PC-3 (cell line): ENCODE results near the gene NOC4L. TPM values are rescaled to one million over a fixed set of nuclear protein-coding genes. Genes with fewer than 3 reads are reported as not detected.
"Not testable (repeated sequence)": the region's sequence is repeated elsewhere in the genome, so short reads cannot be mapped to it uniquely, and the experiment has no call there.

ENCODE experiments used
- ATAC-seq: fragments of 200-7000 bp; cut with Tn5 transposase; 2 replicates; pipeline ENCODE4 v1.9.1; 2020; ENCODE audit warnings: mild to moderate bottlenecking, moderate library complexity
- BruUV-seq: library from RNA; stranded (reverse); fragments of 400-500 nt; replicated peaks from 2 replicates; lab custom pipeline; 2021; lab: Mats Ljungman, UMichigan
- CTCF ChIA-PET: fragments of 300-600 bp; sonication (Branson Sonifier 250); formaldehyde crosslinking; loops from one replicate; lab custom pipeline; 2022; ENCODE audit warnings: antibody characterized with exemption; lab: Charles Lee
- POLR2A ChIA-PET: fragments of 300-600 bp; sonication (Branson Sonifier 250); formaldehyde crosslinking; loops from one replicate; lab custom pipeline; 2022; ENCODE audit warnings: antibody characterized with exemption; ENCODE audit not compliant: unreplicated experiment; lab: Charles Lee
- DNase-seq: peaks from one replicate; pipeline ENCODE4 v3.0.0-alpha.2; 2015
- H2AFZ ChIP-seq: fragments of 300-600 bp; sonication (generic); 2 replicates; pipeline ENCODE4 v1.6.0; 2016; ENCODE audit warnings: antibody characterized with exemption, low read length
- H3F3A ChIP-seq: fragments of 300-600 bp; sonication (generic); one replicate; pipeline ENCODE4 v1.6.0; 2017; ENCODE audit warnings: antibody characterized with exemption, low read length, control low read depth, mild to moderate bottlenecking; ENCODE audit not compliant: unreplicated experiment
- H3K27ac ChIP-seq: fragments of 300-600 bp; sonication (generic); 2 replicates; pipeline ENCODE4 v1.5.1; 2016; ENCODE audit warnings: mild to moderate bottlenecking, low read length
- H3K27me3 ChIP-seq: fragments of 300-600 bp; sonication (generic); 2 replicates; pipeline ENCODE4 v1.6.1; 2016; ENCODE audit warnings: low read length, mixed read lengths
- H3K36me3 ChIP-seq: fragments of 300-600 bp; sonication (generic); 2 replicates; pipeline ENCODE4 v1.6.1; 2016; ENCODE audit warnings: low read depth, mixed run types, low read length, mixed read lengths
- H3K4me1 ChIP-seq: fragments of 300-600 bp; sonication (generic); 2 replicates; pipeline ENCODE4 v1.5.1; 2016; ENCODE audit warnings: low read length; ENCODE audit not compliant: insufficient read depth
- H3K4me2 ChIP-seq: fragments of 300-600 bp; sonication (generic); 2 replicates; pipeline ENCODE4 v1.6.0; 2016; ENCODE audit warnings: low read length
- H3K4me3 ChIP-seq: fragments of 300-600 bp; sonication (generic); 2 replicates; pipeline ENCODE4 v1.5.1; 2016; ENCODE audit warnings: mild to moderate bottlenecking, low read length, mixed read lengths
- H3K79me2 ChIP-seq: fragments of 300-600 bp; sonication (generic); 2 replicates; pipeline ENCODE4 v1.6.1; 2017; ENCODE audit warnings: low read length, mixed read lengths
- H3K9ac ChIP-seq: fragments of 300-600 bp; sonication (generic); 2 replicates; pipeline ENCODE4 v1.6.0; 2016; ENCODE audit warnings: mild to moderate bottlenecking, low read length
- H3K9me2 ChIP-seq: fragments of 300-600 bp; sonication (generic); replicated peaks from 2 replicates; pipeline ENCODE4 v1.6.1; 2016; ENCODE audit warnings: mixed run types, low read length, mixed read lengths
- H3K9me3 ChIP-seq: fragments of 300-600 bp; sonication (generic); 2 replicates; pipeline ENCODE4 v1.6.1; 2016; ENCODE audit warnings: low read length, mixed read lengths
- H4K20me1 ChIP-seq: fragments of 300-600 bp; sonication (generic); 2 replicates; pipeline ENCODE4 v1.6.1; 2016; ENCODE audit warnings: low read length, mixed read lengths
- CTCF ChIP-seq: fragments of 300-600 bp; sonication (generic); conservative IDR thresholded peaks from 2 replicates; pipeline ENCODE4 v1.5.1; 2017; ENCODE audit warnings: antibody characterized with exemption, low read depth, mild to moderate bottlenecking, low read length
- EZH2 ChIP-seq: fragments of 300-600 bp; sonication (generic); IDR thresholded peaks from one replicate; pipeline ENCODE4 v1.6.1; 2017; ENCODE audit warnings: antibody characterized with exemption, mild to moderate bottlenecking, low read length; ENCODE audit not compliant: unreplicated experiment
- EZH2phosphoT487 ChIP-seq: fragments of 300-600 bp; sonication (generic); IDR thresholded peaks from 2 replicates; pipeline ENCODE4 v1.6.1; 2018; ENCODE audit warnings: mild to moderate bottlenecking, antibody characterized with exemption, low read length, borderline replicate concordance
- intact Hi-C: fragments of 100-400 bp; cut with micrococcal nuclease; formaldehyde crosslinking; loops from 2 replicates; pipeline ENCODE4 v1.9.0; 2023
- total RNA-seq: library from RNA; depleted of rRNA; stranded (reverse); fragments of >200 nt; gene quantifications from 2 replicates; pipeline ENCODE4 v1.2.3, GENCODE V29; 2014

Gene NOC4L
- total RNA-seq, 1 experiment from 2014 or later, result 44.4 TPM

- ChIA-PET POLR2A (no interaction called here), CTCF (no interaction called here)
- H3K9me3 ChIP-seq, result no peaks in the 10 kb centered on the region
- ATAC-seq, result no peak
- TF ChIP-seq EZH2 (no peak), CTCF (no peak), EZH2phosphoT487 (no peak)
- H3K36me3 ChIP-seq, result peaks cover 15% of the 10 kb centered on the region
- H3K27ac ChIP-seq, result no peak overlapping the region
- H3K4me2 ChIP-seq, result no peak overlapping the region
- intact Hi-C loops, result no loop called here
- H3K9ac ChIP-seq, result no peak overlapping the region
- no peak overlapping the region for H3K4me3 ChIP-seq
- H3K9me2 ChIP-seq, result no peaks in the 10 kb centered on the region
- no peaks in the 10 kb centered on the region for H3K4me1 ChIP-seq
- no peak for DNase-seq
- no peak overlapping the region for H2AFZ ChIP-seq
- peaks cover 16% of the 10 kb centered on the region; the same call in 1 of the 2 replicates for H3K79me2 ChIP-seq
- H3F3A ChIP-seq, result no peaks in the 10 kb centered on the region
- BruUV-seq, result no TSS peak
- no peaks in the 10 kb centered on the region for H3K27me3 ChIP-seq
- 0 out of 2 replicates have a peak, but pooled peaks cover 7% of the 10 kb centered on the region for H4K20me1 ChIP-seq
Observed at GRCh38 chr12:132099739-132100138, 44.5 kb upstream of the NOC4L start.

- H3K9ac ChIP-seq, result no peak overlapping the region
- H3K4me1 ChIP-seq, result no peaks in the 10 kb centered on the region; the same call in 1 of the 2 replicates
- H3K9me3 ChIP-seq, result no peaks in the 10 kb centered on the region
- no peak overlapping the region for H3K4me3 ChIP-seq
- POLR2A ChIA-PET, result no interaction called here
- DNase-seq, result no peak
- peaks cover 19% of the 10 kb centered on the region for H3K36me3 ChIP-seq
- 0 out of 2 replicates have a peak, but pooled peaks cover 7% of the 10 kb centered on the region for H4K20me1 ChIP-seq
- ATAC-seq, result no peak
- no peaks in the 10 kb centered on the region for H3F3A ChIP-seq
- H2AFZ ChIP-seq, result no peak overlapping the region
- BruUV-seq, result no TSS peak
- H3K9me2 ChIP-seq, result no peaks in the 10 kb centered on the region
- peaks cover 18% of the 10 kb centered on the region; the same call in 1 of the 2 replicates for H3K79me2 ChIP-seq
- H3K27me3 ChIP-seq, result no peaks in the 10 kb centered on the region
- H3K4me2 ChIP-seq, result no peak overlapping the region
- intact Hi-C loops, result no loop called here
- CTCF ChIA-PET, result no interaction called here
- TF ChIP-seq CTCF (no peak), EZH2phosphoT487 (no peak), EZH2 (no peak)
- H3K27ac ChIP-seq, result no peak overlapping the region
Observed at GRCh38 chr12:132100306-132101065, 43.8 kb upstream of the NOC4L start.

- Histone ChIP-seq H3K4me3 (no peak overlapping the region), H3K27me3 (no peaks in the 10 kb centered on the region), H3K36me3 (peaks cover 14% of the 10 kb centered on the region), H3K4me2 (no peak overlapping the region), H2AFZ (no peak overlapping the region), H3K79me2 (peaks cover 15% of the 10 kb centered on the region; the same call in 1 of the 2 replicates), H3K9me3 (no peaks in the 10 kb centered on the region), H4K20me1 (0 out of 2 replicates have a peak, but pooled peaks cover 7% of the 10 kb centered on the region), H3F3A (peaks cover 7% of the 10 kb centered on the region), H3K9me2 (no peaks in the 10 kb centered on the region), H3K27ac (no peak overlapping the region), H3K9ac (no peak overlapping the region), H3K4me1 (peaks cover 12% of the 10 kb centered on the region)
- ChIA-PET POLR2A (no interaction called here), CTCF (interaction anchor here (0.5 kb wide), 1 partner anchor 78 kb away, joined by 4 read pairs; no protein-coding TSS in a partner anchor)
- intact Hi-C loops, result no loop called here
- no TSS peak for BruUV-seq
- no peak for TF ChIP-seq EZH2
- no peak for TF ChIP-seq CTCF
- TF ChIP-seq EZH2phosphoT487, result no peak
- no peak for ATAC-seq
- DNase-seq, result no peak
Observed at GRCh38 chr12:132102297-132102696, 42.0 kb upstream of the NOC4L start.

GRCh38 chr12:132103072-132103471, 41.2 kb upstream of the NOC4L start:
- peaks cover 20% of the 10 kb centered on the region for H3K4me1 ChIP-seq
- H3K27me3 ChIP-seq, H3K9me3 ChIP-seq, H3K9me2 ChIP-seq, H3K27ac ChIP-seq, intact Hi-C loops, H3K4me3 ChIP-seq, DNase-seq, ATAC-seq, H3F3A ChIP-seq, CTCF ChIA-PET, POLR2A ChIA-PET, BruUV-seq, H3K4me2 ChIP-seq, H3K9ac ChIP-seq, H2AFZ ChIP-seq: not testable (repeated sequence)
- peaks cover 18% of the 10 kb centered on the region for H3K36me3 ChIP-seq
- peaks cover 12% of the 10 kb centered on the region; the same call in 1 of the 2 replicates for H3K79me2 ChIP-seq
- peaks cover 11% of the 10 kb centered on the region; the same call in 1 of the 2 replicates for H4K20me1 ChIP-seq
